ENCODE results near the gene RASEF. TPM values are rescaled to one million over a fixed set of nuclear protein-coding genes. Genes with fewer than 3 reads are reported as not detected.

RASEF gene
- total RNA-seq, 2 donors from 2014 or later, result 0.16 TPM; not detected in 1

DNA sequence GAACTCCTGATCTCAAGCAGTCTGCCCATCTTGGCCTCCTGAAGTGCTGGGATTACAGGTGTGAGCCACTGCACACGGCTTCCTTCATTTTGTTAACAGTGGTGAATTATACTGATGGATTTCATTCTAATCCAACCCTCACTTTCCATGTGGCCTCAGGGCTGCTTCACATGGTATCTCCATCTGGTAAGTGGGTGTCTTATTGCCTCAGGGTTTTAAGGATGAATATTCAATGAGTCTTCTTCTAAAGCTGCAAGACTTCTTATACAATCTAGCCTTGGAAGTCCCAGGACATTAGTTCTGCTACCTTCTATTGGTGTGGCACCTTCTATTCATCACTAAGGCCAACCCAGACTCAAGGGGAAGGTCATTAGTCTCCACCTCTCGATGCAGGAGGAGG, 8.7 kb upstream of the RASEF start:
- Histone ChIP-seq H3K4me1 (no peaks in the 10 kb centered on the region), H3K4me3 (no peak overlapping the region), H3K9me3 (no peaks in the 10 kb centered on the region), H3K27me3 (no peaks in the 10 kb centered on the region), H3K27ac (no peak overlapping the region), H3K36me3 (no peaks in the 10 kb centered on the region)
- DNase-seq (ENCODE audit: low spot score), result no peak
- TF ChIP-seq, protein P1, sequence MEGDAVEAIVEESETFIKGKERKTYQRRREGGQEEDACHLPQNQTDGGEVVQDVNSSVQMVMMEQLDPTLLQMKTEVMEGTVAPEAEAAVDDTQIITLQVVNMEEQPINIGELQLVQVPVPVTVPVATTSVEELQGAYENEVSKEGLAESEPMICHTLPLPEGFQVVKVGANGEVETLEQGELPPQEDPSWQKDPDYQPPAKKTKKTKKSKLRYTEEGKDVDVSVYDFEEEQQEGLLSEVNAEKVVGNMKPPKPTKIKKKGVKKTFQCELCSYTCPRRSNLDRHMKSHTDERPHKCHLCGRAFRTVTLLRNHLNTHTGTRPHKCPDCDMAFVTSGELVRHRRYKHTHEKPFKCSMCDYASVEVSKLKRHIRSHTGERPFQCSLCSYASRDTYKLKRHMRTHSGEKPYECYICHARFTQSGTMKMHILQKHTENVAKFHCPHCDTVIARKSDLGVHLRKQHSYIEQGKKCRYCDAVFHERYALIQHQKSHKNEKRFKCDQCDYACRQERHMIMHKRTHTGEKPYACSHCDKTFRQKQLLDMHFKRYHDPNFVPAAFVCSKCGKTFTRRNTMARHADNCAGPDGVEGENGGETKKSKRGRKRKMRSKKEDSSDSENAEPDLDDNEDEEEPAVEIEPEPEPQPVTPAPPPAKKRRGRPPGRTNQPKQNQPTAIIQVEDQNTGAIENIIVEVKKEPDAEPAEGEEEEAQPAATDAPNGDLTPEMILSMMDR (IDR thresholded peaks at IDR 0.05), result no peak

DNA sequence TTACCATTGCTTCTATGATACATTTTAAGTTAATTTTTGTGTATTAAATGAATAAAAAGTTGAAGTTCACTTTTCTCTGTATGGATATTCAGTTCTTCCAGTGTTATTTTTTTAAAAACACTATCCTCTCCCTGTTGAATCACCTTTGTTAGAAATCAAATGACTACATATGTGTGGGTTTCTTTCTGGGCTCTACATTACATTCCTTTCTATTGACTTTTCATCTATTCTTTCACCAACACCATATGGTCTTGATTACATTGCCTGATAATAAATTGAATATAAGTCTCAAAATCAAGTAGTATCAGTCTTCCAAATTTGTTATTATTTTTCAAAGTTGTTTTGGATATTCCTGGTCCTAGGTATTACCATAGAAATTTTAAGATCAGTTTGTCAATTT, 7.3 kb upstream of the RASEF start:
- Histone ChIP-seq H3K36me3 (no peaks in the 10 kb centered on the region), H3K27ac (no peak overlapping the region), H3K4me1 (no peaks in the 10 kb centered on the region), H3K9me3 (peaks cover 0 to under 1% of the 10 kb centered on the region in 2 donors), H3K27me3 (no peaks in the 10 kb centered on the region), H3K4me3 (no peak overlapping the region)
- TF ChIP-seq, protein P1 (IDR thresholded peaks at IDR 0.05), result no peak
- DNase-seq (ENCODE audit: low spot score), result no peak

DNA sequence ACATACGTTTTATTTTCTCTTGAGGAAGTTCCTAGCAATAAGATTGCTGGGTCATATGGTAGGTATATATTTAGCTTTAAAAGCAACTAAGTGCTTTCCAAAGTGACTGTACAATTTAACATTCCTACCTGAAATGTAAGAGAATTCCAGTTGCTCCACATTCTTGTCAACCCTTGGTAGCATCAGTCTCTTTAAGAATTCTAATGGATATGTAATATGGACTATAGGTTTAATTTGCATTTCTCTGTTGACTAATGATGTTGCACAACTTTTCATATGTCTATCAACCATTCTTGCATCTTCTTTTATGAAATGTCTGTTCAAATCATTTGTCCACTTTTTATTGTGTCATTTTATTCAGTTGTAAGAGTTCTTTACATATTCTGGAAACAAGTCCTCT, 6.7 kb upstream of the RASEF start:
- H3K27ac ChIP-seq, result no peak overlapping the region

DNA sequence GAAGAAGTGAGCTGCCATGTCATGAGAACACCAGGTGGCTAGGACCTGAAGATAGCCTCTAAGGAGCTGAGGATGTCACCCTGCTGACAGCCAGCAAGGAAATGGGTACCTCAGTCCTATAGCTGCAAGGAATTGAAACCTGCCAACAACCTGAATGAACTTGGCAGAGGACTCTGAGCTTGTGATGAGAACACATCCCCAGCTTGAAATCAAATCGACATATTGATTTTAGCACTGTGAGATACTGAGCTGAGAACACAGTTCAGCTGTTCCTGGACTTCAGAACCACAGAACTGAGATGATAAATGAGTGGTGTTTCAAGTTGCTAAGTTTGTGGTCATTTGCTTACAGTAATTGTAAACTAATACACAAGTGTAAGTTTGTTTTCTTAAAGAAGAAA, 5.5 kb upstream of the RASEF start:
- Histone ChIP-seq H3K36me3 (no peaks in the 10 kb centered on the region), H3K9me3 (peaks cover 0 to 7% of the 10 kb centered on the region in 2 donors), H3K27ac (no peak overlapping the region), H3K4me1 (no peaks in the 10 kb centered on the region), H3K27me3 (peaks cover 3 to 5% of the 10 kb centered on the region in 2 donors), H3K4me3 (no peak overlapping the region)
- no peak for DNase-seq (ENCODE audit: low spot score)
- TF ChIP-seq, protein P1 (IDR thresholded peaks at IDR 0.05), result no peak

More for the DNA sequence above, 6.7 kb upstream of the RASEF start:
- DNase-seq (ENCODE audit: low spot score), result no peak
- H3K27me3 ChIP-seq, result no peaks in the 10 kb centered on the region
- H3K9me3 ChIP-seq, result peaks cover 0 to 7% of the 10 kb centered on the region in 2 donors
- H3K36me3 ChIP-seq, result no peaks in the 10 kb centered on the region
- no peak overlapping the region for H3K4me3 ChIP-seq
- H3K4me1 ChIP-seq, result no peaks in the 10 kb centered on the region
- TF ChIP-seq, protein P1 (IDR thresholded peaks at IDR 0.05), result no peak

DNA sequence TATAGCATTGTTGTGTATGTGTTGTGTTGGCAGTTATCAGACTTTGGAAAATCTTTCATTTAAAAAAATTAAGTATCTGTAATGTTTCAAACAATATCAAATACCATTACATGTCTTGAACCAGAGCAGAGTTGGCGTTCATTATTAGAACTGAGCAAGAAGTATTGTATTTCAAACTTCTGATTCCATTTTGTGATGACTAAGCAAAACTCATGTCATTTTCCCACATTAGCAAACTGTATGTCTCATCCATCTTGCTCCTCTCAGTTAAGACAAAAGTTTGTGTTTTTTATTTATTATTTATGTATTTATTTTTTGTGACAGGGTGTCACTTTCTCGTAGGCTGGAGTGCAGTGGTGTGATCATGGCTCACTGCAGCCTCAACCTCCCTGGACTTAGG, 4.6 kb upstream of the RASEF start:
- peaks cover 0 to 8% of the 10 kb centered on the region in 2 donors for H3K4me1 ChIP-seq
- peaks cover 0 to 7% of the 10 kb centered on the region in 2 donors for H3K9me3 ChIP-seq
- peaks cover 7 to 8% of the 10 kb centered on the region in 2 donors for H3K27me3 ChIP-seq
- H3K36me3 ChIP-seq, result no peaks in the 10 kb centered on the region
- no peak overlapping the region for H3K27ac ChIP-seq
- no peak for DNase-seq (ENCODE audit: low spot score)
- H3K4me3 ChIP-seq, result no peak overlapping the region
- TF ChIP-seq, protein P1 (IDR thresholded peaks at IDR 0.05), result no peak

DNA sequence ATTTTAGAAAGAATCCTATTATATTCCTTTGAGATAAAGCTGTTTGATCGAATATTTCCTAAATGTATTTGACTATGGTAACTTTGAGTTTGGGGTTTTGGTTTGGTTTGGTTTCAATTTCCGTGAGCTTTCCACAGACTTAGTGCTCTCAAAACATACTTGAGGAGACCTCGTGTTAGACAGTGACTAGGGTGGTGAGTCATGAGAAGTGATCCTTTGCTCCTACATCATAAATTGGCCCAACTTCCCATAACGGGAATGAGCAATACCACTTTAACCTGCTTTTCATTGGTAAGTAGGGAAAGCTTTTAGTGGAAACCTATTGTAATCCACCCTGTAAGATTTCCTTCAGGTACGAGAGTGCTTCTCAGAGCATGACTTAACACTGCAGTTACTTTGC, 3.8 kb upstream of the RASEF start:
- H3K4me1 ChIP-seq, result peaks cover 0 to 16% of the 10 kb centered on the region in 2 donors
- H3K9me3 ChIP-seq, result peaks cover 0 to 7% of the 10 kb centered on the region in 2 donors
- H3K27ac ChIP-seq, result no peak overlapping the region
- DNase-seq (ENCODE audit: low spot score), result no peak
- no peaks in the 10 kb centered on the region for H3K36me3 ChIP-seq
- peaks cover 7 to 12% of the 10 kb centered on the region in 2 donors for H3K27me3 ChIP-seq
- no peak overlapping the region for H3K4me3 ChIP-seq
- TF ChIP-seq, protein P1 (IDR thresholded peaks at IDR 0.05), result no peak
